SK-N-DZ (cell line): ENCODE data around the gene LMLN.
"Not testable (repeated sequence)": the region's sequence is repeated elsewhere in the genome, so short reads cannot be mapped to it uniquely, and the experiment has no call there.

Source experiments
- DNase-seq: peaks from one replicate; pipeline ENCODE4 v3.0.0-alpha.2; 2015; ENCODE audit warnings: low spot score
- small RNA-seq, 2 experiments: library from RNA; depleted of rRNA; stranded (forward); fragments of <200 nt; gene quantifications; one replicate each; pipeline ENCODE3, GENCODE V24; 2014

LMLN gene

DNA sequence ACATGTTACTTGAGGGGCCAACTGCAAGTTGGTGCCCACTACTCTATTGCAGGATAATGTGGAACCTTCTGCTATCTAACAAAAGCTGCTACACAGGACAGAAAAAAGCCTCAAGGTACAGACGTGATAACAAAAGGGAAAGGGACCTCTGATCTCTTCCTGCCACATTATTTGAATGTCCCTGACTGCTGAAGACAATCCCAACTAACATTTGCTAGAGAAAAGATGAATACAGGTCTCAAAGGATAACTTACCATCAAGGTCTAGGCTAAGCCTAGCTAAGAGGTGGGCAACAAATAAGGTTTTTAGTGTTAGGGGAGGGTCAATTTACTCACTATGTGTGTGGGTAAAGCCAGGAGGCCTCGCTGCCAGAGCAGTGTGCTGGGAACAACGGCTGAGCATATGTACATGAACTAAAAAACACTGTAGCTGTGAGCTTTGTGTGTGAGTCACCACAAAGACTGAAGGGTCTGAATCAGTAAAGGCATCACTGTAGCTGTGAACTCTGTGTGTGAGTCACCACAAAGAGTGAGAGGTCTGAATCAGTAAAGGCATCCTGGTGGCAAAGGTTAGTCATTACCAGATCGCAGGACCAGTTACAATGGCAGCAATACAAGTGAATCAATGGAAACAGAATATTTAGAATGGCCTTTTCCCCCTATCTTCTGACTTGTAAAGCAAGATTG lies 111.7 kb downstream of the LMLN start:
- no peak for DNase-seq

DNA sequence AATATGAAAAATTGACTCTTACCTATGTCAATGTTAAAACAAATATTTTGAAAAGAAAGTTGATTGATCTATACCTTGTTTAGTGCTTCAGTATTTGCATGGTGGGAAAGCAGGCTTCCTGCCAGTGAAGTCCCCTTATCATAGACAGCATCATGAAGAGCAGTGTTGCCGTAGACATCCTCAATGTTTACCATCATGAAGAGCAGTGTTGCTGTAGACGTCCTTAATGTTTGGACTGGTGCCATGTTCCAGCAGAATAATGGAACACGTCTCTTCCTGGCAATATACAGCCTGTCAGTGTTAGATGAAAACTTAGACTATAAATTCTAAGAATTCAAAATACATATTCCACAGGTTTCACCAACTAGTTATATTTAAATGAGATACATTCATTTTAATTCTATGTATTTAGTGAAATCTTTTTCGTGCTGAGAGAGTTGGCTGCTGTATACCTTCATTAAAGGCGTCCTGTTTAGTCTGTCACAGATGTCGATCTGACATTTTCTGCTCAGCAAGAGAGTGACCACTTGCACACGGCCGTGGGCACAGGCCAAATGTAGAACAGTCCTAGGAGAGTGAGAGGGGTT lies 116.8 kb downstream of the LMLN start:
- DNase-seq, result no peak

DNA sequence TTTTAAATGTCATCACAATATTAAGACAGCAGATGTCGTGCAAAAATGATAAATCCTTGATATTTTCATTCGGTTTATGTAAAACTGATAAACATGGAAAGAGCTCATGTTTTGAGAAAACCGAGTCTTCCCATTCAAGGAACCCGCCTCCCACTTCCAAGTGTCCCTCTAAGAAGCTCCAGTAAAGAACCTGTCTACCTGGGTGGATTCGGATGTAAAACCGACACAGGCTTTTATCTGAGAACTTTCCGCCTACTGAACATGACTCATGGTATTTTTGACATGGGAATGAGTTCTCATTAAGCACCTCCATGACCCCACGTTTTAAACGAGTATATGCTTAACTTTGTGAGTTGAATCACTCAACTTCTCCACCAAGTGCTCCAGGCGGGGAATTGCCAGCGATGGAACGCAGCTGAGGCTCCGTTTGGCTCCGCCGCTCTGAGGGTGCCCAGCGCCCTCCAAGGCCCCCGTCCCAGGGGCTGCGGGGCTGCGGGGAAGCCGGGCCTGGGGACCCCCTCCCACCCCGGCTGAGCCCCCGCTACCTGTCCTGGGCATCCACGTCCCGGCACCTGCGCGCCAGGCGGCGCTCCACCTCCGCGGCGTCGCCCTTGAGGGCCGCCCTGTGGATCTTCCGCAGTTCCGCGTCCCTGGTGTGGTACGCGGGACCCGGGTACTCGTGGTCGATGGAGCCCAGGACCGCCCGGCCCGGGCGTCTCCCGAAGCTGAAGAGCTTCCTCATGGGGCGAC lies 119.9 kb downstream of the LMLN start:
- DNase-seq, result no peak

DNA sequence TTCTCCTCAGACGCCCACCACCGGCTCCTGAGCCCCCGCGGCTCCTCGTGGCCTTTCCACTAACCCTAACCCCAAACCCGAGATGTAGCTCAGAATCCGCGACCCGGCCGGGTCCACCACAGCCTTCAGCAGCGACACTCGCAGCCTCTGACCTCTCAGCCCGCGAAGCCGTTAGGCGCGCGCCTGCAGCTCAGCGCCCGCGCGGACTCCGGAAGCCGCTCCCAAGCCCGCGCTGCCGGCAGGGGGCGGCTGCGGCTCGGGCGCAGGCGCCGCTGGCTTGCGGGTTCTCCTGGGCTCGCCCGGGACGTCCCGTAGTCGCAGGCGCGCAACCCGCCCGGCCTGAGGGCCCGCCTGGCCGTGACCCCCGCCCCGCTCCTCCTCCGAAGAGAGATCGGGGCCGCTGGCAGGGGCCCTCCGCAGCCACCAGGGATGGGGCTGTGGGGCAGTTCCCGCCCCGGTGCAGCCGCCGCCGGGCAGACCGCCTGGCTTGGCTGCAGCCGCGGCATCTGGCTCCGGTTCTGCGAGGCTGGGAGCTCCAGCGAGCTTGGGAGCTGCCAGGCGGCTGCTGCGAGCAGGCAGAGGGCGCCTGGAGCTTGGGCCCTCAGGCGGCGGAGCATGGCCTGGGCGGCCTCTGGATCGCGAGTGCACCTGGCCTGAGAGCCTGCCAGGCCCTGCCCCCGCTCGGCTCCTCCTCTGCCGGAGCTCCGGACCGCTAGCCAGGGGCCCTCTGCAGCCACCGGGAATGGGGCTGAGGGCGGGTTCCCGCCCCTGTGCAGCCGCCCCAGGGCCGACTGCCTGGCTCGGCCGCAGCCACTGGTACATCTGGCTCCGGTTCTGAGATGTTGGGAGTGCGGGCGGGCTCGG lies 120.7 kb downstream of the LMLN start:
- peak; percentile 76 for DNase-seq

DNA sequence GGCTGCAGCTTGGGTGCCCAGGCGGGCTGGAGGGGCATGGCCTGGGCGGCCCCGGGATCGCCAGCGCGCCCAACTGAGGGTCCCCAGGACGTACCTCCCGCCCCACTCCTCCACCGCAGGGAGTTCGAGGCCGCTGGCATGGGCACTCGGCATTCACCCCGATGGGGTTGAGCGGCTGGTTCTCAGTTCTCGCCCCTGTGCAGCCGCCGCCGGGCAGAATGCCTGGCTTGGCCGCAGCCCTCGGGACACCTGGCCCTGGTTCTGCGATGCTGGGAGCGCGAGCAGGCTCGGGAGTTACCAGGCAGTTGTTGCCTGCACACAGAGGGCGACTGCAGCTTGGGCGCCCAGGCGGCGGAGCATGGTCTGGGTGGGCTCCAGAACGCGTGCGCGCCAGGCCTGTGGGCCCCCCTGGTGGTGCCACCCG lies 121.4 kb downstream of the LMLN start:
- no peak for DNase-seq

DNA sequence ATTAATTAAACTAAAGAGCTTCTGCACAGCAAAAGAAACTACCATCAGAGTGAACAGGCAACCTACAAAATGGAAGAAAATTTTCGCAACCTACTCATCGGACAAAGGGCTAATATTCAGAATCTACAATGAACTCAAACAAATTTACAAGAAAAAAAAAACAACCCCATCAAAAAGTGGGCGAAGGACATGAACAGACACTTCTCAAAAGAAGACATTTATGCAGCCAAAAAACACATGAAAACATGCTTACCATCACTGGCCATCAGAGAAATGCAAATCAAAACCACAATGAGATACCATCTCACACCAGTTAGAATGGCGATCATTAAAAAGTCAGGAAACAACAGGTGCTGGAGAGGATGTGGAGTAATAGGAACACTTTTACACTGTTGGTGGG lies 122.2 kb downstream of the LMLN start:
- DNase-seq, result not testable (repeated sequence)

DNA sequence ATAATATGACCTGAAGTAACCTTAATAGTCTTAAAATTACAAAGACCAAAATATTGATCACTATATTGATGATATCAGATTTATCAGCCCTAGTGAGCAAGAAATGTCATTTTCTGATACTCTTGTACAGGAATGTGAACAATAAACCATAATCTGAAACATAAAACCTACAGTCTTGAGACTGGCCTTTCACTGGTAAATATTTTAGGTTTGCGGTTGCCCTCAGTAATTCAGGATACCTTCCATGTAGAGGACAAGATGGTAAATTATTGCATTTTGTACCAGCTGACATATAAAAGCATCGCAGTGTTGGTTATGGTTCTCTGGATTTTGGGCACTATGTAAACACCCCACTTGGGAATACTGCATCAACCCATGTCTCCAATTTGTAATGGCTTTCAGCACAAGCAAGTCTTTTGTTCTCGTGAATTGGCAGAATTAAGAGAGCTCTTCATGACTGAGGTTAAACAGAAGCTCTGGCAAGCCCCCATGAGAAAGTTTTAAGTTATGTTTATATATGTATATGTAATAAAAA lies 128.5 kb downstream of the LMLN start:
- no peak for DNase-seq

DNA sequence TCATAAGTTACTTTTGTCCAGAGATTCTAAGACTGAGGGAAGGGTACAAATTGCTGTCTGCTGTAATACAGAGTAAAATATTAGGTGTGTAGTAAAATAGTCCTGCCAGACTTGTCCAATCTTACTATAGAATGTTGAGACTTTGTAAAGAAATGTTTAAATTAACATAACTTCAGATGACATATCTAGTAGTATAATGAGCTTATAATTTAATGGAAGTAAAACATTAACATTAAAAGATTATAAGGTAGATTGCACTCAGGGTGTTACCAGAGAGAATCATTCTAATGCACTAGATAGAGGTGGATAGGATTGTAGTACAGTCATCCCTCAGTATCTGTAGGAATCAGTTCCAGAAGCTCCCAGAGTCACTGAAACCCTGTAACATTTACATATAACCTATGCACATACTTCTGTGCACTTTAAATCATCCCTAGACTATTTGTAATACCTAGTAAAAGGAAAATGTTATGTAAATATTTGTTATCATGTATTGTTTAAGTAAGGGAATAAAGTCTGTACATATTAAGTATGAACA lies 130.8 kb downstream of the LMLN start:
- no peak for DNase-seq

DNA sequence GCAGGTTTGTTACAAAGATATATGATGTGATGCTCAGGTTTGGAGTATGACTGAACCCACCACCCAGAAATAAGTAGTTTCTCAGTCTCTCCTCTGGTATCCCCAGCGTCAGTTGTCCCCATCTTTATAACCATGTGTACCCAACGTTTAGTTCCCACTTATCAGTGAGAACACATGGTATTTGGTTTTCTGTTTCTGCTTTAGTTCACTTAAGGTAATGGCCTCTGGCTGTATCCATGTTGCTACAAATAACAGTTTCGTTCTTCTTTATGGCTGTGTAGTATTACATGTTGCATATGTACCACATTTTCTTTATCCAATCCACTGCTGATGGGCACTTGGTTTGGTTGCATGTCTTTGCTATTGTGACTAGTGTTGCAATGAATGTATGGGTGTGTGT lies 132.3 kb downstream of the LMLN start:
- no peak for DNase-seq

DNA sequence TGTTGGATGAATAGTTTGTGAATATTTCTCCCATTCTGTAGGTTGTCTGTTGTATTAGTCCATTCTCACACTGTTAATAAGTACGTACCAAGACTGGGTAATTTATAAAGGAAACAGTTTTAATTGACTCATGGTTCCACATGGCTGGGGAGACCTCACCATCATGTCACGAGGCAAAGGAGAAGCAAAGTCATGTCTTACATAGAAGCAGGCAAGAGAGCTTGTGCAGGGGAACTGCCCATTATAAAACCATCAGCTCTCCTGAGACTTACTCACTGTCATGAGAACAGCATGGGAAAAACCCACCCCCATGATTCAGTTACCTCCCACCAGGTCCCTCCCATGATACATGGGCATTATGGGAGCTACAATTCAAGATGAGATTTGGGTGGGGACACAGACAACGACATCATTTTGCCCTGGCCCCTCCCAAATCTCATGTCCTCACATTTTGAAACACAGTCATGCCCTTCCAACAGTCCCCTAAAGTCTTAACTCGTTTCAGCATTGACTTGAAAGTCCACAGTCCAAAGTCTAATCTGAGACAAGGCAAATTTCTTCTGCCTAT lies 133.2 kb downstream of the LMLN start:
- DNase-seq, result no peak

Small RNAs within 50 kb of the gene (small RNA-seq; reads per million reads assigned to genes)
- gene RNU6-621P, result 0 reads per million in 2 experiments
- gene RNU6-821P, result 0 reads per million in 2 experiments
